Renal cortical epithelial cell (primary cell): ENCODE data around the gene PLXNA1. TPM values are rescaled to one million over a fixed set of nuclear protein-coding genes. Genes with fewer than 3 reads are reported as not detected.

ENCODE experiments used
- DNase-seq: peaks from one replicate; pipeline ENCODE4 v3.0.0-alpha.2; 2011; ENCODE audit warnings: low read depth
- total RNA-seq: library from RNA; depleted of rRNA; stranded (reverse); fragments of >200 nt; gene quantifications from 2 replicates; pipeline ENCODE4 v1.2.3, GENCODE V29; 2014

Gene PLXNA1
- total RNA-seq, 1 donor from 2014 or later: 67.0 TPM

DNA sequence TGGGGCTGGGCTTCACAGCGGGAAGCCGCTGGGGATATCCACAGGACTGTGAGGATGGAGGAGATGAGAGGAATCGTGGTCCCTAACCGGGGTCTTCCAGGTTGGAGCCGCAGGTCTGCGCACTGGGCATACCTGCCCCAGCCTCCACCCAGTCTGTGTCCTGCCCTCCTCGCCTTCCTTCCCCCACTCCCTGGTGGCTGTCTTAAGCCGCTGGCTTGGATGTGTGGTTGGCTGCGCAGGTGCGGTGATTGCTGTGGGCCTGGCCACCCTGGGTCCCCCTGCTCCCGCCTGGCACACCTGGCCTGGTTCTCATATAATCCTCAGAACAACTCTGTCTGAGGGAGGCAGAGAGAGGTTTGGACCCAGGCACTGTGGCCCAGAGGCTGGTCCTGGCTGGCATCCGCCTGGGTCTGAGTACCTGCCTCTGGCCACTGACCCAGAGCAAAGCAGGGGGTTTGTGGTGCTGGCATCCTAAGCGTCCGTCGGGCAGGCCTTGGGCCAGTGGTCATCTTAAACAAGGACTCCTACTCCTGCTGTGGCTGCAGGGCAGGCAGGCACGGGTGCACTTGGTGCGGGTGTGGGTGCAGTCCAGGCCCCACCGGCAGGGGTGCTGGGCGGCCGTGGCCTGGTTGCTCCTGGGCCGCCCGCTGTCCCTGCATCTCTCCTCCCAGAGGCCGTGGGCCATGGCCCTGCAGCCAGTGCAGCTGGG, 18.7 kb downstream of the PLXNA1 start:
- no peak for DNase-seq

DNA sequence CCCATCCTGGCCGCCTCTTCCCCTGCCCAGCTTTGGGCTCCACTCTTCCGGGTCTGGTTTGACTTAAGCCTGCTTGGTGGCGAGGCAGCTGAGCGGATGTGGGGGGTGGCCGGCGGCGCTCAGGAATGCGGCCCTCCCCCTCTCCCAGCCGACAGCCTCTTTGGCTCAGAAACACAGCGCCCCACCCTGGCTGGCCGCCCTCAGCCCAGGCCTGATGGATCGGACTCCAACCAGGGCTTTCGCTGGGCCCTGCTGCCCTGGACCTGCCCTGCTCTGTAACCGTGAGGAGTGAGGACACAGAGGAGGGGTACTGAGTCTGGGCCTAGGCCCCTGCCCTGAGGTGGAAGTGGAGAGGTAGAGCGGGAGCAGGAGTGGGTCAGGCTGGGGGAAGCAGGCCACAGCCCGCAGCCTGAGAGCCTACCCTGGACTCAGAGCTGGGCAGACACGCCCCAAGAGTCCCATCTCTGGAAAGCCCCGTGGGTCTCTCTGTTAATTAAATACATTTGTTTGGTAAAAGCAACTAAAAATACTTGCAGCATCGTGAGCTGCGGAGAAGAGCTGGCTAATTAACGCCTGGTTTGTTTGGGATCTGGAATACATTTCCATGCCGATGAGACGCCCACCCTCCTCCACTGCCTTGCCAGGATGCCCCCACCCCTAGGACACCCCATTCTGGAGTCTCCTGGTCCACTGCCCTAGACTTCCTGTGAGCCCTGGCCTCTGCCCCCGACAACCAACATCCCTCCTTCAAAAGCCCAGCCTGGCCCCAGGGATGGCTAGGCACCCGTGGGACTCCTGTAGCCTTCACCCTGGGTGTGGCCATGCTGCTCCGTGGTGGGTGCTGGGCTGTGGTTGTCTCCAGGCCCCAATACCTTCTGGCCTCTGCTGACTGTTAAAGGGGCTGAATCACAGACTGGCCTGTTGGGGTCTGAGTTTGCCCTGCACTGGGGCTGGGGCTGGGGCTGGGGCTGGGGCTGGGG, 19.6 kb downstream of the PLXNA1 start:
- peak; percentile 70 for DNase-seq

DNA sequence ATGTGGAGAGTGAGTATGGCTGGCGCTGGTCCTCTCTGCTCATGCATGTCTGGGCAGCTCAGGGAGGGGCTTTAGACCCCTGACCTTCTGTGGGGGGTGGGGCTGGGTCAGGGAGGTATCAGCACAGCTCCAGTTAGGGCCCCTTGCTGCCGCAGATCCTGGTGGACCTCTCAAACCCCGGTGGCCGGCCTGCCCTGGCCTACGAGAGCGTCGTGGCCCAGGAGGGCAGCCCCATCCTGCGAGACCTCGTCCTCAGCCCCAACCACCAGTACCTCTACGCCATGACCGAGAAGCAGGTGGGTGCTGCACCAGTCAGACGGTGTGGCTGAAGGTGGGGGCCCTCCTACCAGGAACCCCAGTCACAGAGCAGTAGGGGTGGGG, 20.2 kb downstream of the PLXNA1 start:
- no peak for DNase-seq

DNA sequence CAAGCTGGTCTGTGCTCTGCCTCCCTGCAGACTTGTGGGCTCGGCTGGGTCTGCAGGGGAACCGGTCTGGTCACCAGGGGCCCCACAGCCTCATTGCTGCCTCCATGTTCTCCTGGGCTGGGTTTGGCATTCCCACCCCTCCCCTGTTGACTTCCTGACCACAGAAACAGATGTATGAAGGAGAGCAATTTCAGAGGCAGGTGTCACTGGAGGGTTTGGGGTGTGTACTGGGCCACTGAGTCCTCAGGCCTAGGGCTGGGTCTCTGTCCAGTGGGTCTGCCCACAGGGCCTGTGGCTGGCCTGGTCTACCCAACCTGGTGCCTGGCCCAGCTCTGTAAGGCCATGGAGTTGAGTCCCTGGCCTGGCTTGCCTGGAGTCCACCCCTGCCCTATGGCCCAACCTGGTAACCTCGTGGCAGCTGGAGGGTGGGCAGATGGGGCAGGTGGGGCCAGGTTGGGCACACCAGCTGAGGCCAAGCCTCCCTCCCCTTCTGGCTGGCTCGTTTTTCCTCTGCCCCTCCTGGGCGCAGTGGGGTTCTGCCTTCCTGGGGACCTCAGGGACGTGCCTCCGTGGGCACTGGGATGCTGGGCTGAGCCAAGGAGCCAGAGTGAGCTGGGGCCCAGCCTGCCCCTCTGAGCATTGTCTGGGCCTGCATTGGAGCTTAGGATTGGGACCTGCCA, 20.8 kb downstream of the PLXNA1 start:
- DNase-seq: no peak

DNA sequence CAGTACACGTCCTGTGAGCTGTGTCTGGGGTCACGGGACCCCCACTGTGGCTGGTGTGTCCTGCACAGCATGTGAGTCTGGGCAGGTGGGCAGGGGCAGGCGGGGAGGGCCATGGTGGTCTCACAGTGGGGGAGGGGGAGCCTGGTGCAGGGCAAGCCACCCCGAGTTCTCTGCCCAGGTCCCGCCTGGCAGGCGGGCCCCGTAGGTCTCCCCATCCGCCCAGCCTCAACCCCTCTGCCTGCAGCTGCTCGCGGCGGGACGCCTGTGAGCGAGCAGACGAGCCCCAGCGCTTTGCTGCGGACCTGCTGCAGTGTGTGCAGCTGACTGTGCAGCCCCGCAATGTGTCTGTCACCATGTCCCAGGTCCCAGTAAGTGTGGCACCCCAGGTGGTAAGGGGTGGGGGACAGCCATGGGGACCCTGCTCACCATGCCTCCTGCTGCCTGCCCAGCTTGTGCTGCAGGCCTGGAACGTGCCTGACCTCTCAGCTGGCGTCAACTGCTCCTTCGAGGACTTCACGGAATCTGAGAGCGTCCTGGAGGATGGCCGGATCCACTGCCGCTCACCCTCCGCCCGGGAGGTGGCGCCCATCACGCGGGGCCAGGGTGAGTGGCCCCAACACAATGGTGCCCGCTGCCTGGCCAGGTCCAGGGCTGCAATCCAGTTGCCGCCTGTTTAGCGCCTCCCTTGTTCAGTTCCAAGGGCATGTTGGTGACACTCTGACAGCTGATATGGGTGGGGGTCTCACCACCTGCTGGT, 21.9 kb downstream of the PLXNA1 start:
- no peak for DNase-seq

DNA sequence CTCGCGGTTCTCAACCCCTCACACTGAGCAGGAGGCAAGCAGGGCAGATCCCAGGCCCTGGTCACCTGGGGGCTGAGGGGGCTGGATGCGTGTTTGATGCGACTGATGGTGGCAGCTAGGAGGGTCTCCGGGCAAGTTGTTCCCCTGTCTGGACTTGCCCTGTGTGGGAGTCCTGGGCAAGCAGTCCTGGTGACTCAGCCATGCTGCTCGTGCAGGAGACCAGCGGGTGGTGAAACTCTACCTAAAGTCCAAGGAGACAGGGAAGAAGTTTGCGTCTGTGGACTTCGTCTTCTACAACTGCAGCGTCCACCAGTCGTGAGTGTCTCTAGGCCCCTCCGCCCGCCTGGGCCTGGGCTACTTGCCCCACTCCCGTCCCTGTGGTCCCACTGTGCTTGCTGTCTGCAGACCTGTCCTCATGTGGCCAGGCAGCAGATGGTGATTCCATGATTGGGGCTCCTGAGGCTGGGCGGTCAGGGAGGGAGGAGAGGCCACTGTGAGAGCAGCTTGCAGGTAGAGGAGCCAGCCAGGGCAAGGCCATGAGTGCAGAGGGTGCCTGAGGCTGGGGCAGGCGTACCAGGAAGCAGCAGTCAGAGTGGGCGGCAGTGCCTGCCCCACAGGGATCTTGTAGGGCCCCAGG, 23.1 kb downstream of the PLXNA1 start:
- DNase-seq: no peak

DNA sequence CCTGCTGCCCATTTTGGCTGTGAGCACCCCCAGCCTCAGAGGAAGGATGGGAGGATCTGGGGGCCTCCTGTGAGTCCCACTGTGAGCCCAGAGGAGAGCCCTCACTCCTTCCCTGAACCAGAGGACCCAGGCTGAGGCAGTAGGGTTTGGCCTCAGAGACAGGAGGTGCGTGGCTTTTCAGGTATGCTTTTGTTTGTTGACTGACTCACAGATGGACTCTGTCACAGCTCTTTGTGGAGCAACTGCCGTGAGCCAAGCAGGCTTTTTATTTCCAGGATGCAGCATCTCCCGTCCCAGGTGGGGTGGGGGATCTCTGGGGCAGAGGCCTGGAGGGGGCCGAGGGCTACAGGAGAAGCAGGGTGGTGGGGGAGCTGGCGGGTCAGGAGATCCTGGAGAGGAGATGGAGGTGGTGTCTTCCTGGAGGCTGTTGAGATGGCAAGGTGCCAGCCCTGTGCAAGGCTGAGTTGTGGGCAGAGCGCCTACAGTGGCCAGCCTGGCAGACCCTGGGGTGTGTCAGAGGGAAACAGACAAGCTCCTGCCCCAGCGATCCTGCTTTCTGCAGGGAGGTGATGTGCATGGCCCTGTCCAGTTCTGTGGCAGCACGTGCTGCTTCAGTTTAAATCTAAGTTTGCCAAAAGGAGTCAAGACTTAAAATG, 24.0 kb downstream of the PLXNA1 start:
- DNase-seq: no peak

DNA sequence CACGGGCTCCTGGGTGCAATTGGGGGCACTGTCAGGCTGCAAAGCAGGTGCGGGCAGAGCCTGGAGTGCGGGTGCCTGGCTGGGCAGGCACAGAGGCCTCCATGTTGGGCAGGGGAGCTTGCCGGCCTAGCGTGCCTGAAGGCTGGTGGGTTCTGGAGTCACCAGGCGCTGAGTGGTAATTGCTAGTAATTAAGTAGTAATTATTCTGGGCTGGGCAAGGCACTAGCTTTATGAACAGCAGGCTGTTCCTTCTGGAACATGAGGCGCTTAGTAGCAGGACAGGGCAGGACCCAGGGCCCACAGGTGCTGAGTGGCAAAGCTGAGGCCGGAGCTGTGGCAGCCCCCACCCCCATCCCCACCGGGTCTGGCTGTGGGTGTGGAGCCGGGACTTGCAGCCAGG, 25.3 kb downstream of the PLXNA1 start:
- no peak for DNase-seq

DNA sequence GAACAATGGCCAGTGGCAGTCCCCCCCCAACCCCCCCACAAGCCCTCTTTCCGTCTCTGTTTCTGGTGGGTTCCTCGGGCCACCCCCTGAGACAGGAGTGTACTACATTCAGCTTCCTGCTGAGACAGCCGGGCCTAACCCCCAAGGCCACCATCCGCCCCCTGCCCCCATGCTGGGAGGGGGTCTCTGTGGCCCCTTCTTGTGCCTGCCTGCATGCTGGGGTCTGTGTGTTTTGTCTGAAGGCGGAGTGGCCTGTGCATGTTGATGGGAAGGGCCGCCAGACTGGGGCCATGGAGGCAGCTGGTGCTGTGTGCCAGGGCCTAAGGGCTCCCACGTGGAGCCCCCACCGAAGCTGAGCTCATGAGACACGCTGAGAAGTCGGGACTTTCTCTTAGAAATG, 26.6 kb downstream of the PLXNA1 start:
- DNase-seq: no peak

DNA sequence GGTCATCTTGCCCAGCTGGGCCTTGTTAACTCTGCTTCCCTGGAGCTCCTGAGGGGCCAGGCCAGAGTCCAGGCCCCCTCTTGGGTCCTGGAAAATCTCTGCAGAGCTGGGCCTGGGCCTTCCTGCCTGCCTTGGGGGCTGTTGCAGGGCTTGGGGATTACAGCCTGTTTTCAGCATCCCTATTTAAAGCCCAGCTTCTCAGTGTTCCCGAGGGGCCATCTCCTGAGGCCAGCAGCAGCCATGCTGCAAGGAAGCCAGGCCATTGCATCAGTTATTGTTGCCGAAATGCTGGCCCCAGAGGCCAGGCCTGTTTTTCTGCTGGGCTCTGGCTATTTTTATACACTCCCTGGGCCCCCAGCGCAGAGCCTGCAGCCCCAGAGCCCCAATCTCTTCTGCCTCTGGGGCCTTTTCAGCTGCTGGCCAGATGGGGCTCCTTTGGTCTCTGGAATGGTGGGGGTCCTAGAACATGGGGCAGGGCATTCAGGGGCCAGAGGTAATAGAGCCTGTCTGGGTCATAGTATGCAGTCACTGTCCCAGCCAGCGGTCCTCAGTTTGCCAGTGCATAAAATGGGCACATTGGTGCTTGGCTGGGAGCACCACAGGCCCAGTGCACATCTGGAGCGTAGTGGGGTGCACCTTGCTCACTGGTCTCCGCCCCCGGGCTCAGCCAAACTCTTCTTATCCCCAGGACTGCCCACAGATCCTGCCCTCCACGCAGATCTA, 28.5 kb downstream of the PLXNA1 start:
- no peak for DNase-seq

DNA sequence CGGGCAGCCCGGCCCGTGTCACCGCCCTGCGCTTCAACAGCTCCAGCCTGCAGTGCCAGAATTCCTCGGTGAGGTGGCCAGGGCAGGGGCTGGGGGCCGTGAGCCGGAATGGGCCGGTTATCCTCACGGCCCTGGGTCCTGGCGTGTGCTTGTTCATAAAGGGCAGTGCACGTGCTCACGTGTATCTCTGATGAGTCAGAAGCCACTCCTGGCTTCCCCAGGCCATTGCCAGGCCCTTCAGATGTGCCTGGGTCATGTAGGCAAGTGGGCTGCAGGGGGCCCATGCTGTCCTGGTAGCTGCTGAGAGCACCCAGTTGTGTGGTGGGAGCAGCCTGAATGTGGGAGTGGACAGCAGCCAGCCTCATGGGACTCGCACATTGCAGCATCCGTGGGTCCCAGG, 29.2 kb downstream of the PLXNA1 start:
- DNase-seq: no peak

DNA sequence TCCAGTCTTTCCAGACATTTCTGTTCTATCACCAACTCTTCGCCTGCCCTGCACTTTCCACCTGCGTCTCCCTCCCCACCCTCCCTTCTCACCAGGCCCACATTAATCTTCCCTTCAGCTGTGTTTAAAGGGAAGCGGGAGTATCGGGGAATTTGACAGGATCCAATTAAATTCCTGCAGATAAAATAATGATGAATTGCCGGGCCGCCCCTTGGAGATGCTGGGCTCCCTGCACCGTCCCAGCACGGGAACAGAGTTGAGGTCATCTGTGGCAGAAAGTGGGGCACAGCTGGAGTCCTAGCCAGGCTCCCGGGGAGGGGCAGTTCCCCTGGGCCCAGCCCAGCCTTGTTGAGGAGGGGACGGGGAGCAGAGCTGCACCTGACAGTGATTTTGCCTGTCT, 30.3 kb downstream of the PLXNA1 start:
- no peak for DNase-seq

DNA sequence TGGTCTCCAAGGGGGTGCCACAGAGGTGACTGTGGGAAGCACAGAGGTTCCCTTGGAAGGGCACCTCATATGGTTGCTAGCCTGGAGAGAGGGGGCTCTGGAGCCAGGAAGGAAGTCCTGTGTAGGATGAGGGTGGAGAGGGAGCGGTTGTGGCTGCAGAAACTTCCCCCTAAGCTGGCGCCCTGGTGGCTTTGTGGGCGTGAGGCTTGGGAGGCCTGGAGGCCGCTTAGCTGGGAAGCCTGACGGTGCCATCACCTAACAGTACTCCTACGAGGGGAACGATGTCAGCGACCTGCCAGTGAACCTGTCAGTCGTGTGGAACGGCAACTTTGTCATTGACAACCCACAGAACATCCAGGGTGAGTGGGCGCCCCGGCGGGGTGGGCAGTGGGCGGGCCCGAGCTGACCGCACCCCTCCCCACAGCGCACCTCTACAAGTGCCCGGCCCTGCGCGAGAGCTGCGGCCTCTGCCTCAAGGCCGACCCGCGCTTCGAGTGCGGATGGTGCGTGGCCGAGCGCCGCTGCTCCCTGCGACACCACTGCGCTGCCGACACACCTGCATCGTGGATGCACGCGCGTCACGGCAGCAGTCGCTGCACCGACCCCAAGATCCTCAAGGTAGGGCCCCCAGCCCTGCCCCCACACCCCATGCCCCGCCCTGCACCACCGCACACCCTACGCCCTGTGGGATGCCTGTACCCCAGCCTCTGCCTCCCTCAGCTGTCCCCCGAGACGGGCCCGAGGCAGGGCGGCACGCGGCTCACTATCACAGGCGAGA, 31.0 kb downstream of the PLXNA1 start:
- no peak for DNase-seq

DNA sequence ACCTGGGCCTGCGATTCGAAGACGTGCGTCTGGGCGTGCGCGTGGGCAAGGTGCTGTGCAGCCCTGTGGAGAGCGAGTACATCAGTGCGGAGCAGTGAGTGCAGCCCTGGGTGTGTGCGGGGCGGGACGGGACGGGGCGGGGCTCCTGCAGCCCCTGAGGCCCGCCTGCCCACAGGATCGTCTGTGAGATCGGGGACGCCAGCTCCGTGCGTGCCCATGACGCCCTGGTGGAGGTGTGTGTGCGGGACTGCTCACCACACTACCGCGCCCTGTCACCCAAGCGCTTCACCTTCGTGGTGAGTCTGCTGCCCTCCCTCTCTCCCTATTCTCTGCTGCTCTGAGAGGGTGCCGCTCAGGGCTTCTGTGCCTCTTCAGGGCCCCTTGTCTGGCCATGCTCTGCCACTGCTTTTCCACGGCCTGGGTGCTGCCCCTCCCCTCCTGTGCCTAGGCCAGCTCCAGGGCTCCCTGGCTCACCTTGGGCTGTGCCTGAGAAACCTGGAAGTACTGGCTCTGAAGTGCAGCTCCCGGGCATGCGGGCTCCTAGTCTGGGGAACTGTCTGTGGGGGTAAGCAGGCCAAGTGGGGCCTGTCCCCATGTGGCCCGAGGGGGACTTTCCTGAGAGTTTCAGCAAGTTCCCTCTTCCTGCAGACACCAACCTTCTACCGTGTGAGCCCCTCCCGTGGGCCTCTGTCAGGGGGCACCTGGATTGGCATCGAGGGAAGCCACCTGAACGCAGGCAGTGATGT, 31.8 kb downstream of the PLXNA1 start:
- DNase-seq: no peak

DNA sequence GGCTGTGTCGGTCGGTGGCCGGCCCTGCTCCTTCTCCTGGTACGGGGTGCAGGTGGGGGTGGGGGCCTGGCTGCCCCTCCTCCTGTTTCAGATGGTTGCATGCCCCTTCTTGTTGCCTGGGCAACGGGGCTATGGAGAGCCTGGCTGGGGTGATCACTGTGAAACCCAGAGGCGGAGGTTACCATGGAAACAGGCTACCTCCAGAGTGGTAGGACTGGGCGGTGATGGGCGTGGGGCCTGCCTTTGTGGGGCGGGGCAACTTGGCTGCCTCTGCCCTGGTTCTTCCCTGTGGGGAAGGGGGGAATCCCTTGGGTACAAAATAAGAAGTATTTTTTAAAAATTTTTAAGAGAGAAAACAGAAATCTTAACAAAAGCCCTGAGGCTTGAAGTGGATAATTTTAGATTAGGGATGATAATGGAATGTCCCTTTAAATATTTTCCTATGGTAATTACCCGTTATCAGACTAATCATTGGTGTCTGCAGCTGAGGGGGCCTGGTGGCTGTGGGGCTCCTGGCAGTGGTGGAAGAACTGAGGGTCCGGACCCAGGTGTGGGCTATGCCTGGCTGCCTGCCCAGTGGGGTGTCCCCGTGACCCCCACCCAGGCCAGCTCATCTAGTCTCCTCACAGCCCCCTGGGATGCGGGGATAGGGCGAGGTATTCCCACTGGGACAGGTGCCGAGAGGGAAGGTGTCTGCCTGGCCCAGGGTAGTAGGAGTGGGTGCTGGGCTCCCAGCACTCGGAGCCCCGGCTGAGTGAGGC, 32.5 kb downstream of the PLXNA1 start:
- no peak for DNase-seq

DNA sequence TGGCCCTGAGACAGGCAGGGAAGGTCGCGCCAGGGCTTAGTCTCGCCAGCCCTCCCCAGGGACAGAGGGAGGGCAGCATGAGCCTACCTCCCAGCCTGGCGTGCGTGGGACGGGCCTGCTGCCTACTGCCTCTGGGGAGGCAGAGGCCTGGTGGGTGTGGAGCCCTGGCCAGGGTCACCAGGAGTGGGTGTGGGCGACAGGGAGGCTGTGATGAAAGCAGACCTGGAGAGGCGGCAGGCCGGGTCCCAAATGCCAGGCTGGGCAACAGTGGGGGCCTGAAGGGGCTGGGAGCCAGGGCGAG, 33.1 kb downstream of the PLXNA1 start:
- DNase-seq: no peak

DNA sequence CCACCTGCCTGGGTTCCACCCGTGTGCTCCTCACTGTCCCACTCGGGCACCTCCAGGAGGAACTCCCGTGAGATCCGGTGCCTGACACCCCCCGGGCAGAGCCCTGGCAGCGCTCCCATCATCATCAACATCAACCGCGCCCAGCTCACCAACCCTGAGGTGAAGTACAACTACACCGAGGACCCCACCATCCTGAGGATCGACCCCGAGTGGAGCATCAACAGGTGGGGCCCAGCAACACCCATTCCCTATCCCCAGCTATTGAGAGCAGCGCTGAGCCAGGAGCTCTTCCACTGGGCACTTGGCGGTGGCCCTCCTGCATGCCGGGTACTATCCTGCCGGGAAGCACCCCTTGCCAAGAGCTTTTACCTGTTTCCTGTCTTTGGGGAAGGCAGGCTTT, 33.5 kb downstream of the PLXNA1 start:
- DNase-seq: no peak

DNA sequence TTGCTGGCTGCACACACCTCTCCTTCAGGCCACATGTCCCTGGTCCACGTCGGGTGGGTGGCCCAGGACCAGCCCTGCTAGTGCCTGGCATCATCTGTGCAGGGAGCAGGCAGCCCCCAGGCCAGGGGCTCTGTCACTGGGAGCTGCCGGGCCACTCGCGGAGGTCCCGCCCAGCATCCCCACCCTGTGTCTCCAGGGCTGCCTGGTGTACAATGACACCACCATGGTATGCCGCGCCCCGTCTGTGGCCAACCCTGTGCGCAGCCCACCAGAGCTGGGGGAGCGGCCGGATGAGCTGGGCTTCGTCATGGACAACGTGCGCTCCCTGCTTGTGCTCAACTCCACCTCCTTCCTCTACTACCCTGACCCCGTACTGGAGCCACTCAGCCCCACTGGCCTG, 34.3 kb downstream of the PLXNA1 start:
- no peak for DNase-seq
